Limb (tissue), 2 donors: ENCODE data around the gene TRAPPC10.

Experiments
- DNase-seq, 2 donors: peaks; one replicate each; pipeline ENCODE4 v3.0.0-alpha.2; 2016; ENCODE audit errors: extremely low spot score in 2 of 2

Gene TRAPPC10

GRCh38 chr21:44027607-44028286 is 15.6 kb downstream of the TRAPPC10 start:
- DNase-seq: no peak

- DNase-seq: no peak
Measured at GRCh38 chr21:44028287-44028659, 16.2 kb downstream of the TRAPPC10 start.

- no peak for DNase-seq
Measured at GRCh38 chr21:44029460-44030087, 17.5 kb downstream of the TRAPPC10 start.

- DNase-seq: no peak
Measured at GRCh38 chr21:44035244-44035643, 23.1 kb downstream of the TRAPPC10 start.

DNA sequence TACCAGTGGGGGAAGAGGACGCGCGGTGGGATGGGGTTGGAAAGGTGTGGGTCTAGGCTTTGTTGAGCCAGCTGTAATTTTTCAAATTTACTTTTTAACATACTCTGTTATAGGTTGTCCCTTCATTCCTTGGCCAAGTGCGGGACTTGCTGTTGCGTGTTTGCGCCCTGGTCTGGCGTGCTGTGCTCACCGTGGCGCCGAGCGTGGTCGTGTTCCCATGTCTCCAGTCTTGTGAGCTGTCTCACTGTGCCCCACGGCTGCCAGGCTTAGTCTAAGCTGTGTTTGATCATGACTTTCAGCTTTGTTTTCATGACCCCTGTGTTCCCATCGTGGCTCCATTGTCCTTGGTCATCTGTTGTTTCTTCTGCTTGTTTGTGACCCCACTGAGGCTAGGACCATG is 26.0 kb downstream of the TRAPPC10 start:
- no peak for DNase-seq

DNA sequence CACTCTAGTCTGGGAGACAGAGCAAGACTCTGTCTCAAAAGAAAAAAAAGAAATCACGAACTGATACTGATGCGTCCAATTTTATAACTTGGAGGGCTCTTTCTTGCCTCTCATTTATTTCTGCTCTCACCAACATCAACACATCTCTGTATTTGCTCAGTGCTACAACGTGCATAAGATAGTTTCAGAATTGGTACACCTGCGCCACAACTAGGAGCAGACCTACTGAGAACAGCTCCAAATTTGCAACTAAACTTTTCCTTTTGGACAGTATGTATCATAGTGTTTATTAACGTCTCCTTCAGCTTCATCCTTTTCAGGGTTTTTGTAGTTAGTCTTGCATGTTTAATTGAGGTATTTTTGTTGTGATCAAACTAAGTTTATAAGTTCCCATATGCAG is 27.7 kb downstream of the TRAPPC10 start:
- no peak for DNase-seq

GRCh38 chr21:44043613-44044012 is 31.5 kb downstream of the TRAPPC10 start:
- DNase-seq: no peak

GRCh38 chr21:44046734-44047133 is 34.6 kb downstream of the TRAPPC10 start:
- DNase-seq: no peak

DNA sequence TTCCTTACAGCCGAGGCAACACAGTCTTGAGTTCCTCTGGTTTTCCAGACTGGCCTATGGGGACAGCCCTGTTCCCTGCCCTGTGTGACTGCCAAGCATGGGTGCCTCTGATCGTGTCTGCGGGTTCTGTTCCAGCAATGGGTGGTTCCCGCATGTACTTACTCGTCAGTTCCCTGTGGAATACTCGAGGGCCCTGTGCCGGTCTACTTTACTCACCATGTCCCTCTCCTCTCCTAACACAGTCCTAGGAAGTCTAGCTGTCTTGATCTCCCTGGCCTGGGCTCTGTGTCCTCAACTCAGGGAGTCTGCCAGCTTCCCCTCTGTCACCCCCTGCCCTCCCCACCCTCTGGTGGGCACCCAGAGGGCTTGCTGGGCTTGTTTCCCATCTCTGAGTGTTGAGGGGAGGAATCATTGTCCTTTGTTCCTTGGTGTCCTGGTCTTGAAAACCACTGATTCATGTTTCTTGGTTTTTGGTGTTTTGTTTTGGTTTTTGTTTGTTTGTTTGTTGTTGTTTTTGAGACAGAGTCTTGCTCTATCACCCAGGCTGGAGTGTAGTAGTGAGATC is 36.0 kb downstream of the TRAPPC10 start:
- DNase-seq: no peak

GRCh38 chr21:44049182-44049581 is 37.1 kb downstream of the TRAPPC10 start:
- DNase-seq: no peak

- no peak for DNase-seq
Measured at GRCh38 chr21:44049606-44050005, 37.5 kb downstream of the TRAPPC10 start.

DNA sequence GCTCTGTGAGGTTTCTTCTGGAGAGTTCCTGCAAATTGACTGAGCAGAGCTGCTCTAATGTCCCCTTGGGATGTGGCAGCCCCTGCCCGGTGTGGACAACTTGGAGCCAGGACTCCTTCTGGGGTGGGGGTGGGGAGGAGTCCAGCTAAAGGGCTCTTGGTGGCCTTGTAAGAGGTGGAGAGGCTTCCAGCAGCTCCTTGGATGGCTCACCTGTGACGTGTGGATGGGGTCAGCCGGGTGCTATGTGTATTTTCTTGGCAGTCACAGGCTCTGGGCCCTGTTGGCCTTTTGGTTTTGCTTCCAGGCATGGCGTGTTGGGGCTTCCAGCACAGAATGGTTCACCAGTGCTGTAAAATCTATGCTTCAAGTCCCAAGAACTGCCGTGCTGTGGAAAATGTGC is 38.2 kb downstream of the TRAPPC10 start:
- no peak for DNase-seq

DNA sequence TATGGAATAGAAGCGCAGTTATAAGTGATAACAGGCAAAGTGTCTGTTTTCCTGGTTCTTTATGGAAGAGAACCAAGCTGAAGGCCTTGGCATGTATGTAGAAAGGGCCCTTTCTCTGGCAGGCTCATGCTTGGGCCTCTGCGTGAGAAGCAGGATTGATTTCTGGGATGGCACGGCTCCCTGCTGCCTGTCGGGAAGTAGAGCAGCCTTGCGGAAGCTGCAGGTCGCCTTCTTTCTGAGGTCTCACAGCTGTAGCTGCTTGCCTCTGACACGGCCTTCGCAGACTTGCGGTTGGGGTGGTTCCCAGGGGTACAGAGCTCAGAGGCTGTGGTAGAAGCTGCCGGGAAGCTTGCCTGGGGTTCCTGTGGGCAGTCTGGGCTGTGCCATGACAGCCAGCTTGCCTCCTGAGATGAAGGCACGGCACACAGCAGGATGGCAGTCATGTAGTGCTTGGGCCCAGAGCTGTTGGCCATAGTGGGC is 39.4 kb downstream of the TRAPPC10 start:
- peak; percentile 12 to 44 for DNase-seq

DNA sequence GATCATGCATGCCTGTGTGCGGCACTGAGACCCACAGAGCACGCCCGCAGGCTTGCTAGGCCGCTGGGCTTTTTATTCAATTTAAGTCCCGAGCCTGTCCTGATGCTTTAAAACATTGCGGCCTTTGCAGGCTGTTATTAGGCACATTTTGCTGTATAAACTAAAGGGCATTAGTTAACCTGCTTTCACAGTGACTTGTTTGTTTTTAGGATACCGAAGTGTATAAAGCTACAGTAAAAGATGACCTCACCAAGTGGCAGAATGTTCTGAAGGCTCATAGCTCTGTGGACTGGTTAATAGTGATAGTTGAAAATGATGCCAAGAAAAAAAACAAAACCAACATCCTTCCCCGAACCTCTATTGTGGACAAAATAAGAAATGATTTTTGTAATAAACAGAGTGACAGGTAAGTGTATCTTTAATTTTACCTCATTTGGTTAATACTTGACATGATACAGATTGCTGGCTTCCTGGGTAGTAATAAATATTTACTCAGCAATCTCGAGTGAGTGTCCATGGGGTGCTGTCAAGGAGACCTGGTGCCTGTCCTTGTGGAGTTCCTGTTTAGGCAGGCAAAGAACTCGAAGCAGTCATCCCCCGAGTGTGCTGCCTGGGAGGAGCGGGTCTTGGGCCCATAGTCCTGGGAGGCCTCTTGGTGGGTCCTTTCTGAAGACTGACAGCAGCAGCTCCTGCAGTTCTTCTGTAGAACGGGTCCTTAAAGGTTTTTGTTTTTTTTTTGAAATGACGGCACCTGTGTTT is 40.1 kb downstream of the TRAPPC10 start:
- DNase-seq: no peak

- DNase-seq: no peak
Measured at GRCh38 chr21:44052830-44053226, 40.7 kb downstream of the TRAPPC10 start.

DNA sequence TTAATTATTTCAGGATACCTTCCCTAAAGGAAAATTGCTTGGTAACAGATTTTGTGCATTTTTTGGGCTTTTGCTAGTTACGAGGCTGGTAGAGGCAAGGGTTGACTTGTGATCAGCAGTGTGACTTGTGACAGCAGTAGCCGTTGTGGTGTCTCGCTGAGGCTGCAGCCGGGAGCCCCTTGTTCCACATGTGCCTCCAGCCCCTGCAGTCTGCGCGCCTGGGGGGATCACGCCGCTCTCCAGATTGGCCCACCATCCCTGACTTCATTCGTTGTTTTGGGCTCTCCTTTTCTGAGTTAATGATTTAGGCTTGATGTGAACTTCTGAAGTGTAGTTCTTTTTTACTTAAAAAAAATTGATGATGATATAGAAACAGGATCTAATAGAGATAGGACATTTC is 41.5 kb downstream of the TRAPPC10 start:
- no peak for DNase-seq

DNA sequence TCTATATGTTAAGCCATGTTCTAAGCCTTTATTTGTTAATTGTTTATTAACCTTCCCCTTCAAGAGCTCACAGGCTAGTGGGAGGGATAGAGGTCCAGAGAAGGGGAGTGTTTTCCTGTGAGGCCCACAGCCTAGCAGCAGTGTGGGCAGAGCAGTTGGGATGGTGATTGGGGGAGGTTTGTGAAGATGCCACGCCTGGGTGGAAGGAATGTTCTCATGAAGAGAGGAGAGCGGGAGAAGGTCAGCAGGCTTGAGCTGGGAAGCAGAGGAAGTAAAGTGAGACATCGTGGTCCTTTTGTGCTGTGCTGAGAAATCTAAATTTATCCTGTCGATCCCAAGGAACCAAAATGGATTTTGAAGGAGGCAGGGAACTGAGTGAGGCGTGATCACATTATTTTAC is 42.6 kb downstream of the TRAPPC10 start:
- peak in 1 of 2 donors; percentile 10 for DNase-seq

DNA sequence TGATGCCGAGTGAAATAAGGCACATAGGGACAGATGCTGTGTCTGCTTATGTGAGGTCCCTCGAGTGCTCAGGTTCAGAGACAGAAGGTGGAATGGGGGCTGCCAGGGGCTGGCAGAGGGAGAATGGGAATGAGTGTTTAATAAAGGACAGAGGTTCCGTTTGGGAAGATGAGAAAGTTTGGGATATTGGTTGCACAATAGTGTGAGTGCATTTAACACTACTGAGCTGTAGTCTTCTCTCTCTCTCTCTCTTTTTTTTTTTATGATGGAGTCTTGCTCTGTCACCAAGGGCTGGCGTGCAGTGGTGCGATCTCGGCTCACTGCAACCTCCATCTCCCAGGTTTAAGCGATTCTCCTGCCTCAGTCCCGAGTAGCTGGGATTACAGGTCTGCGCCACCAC is 44.9 kb downstream of the TRAPPC10 start:
- no peak for DNase-seq

DNA sequence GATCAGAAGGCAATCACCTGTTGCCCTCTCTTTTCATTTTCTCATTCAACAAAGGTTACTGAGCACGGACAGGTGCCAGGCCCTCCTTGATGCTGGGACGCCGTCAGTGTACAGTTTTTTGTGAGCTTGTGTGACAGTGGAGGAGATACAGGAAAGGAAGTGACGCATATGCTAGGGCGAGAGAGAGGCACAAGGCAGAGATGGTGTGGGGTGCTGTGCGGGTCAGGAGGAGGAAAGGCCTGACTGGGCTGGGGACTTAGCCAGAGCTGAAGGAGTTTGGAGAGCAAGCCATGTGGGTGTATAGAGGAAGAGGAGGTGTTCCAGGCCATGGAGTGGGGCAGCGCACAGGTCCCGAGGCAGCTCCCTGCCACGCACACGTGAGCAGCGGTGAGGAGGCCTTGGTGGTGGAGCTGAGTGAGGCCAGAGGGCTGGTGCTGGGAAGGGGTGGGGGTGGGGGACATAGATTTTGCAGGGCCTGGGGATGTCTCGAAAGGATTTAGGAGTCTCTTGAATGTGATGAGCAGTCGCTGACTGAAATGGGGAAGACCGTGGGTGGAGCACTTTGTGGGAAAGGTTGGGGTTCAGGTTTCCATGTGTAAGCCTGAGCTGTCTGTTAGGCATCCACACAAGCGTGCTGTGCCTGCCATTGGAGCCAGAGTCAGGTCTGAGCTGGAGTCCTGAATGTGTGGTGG is 46.0 kb downstream of the TRAPPC10 start:
- no peak for DNase-seq

DNA sequence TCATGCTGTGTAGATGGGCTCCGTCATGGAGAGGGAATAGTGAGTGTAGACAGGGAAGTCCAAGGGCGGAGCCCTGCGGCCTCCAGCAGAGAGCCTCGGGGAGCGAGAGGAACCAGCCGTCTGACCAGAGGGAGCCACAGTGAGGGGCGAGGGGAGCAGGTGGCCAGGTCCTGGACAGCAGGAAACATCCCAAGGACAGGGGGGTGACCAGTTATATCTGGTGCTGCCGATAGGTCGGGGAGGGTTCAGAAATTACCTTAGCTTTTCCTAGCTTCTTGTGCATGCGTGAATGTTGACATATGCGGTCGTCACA is 46.5 kb downstream of the TRAPPC10 start:
- no peak for DNase-seq

DNA sequence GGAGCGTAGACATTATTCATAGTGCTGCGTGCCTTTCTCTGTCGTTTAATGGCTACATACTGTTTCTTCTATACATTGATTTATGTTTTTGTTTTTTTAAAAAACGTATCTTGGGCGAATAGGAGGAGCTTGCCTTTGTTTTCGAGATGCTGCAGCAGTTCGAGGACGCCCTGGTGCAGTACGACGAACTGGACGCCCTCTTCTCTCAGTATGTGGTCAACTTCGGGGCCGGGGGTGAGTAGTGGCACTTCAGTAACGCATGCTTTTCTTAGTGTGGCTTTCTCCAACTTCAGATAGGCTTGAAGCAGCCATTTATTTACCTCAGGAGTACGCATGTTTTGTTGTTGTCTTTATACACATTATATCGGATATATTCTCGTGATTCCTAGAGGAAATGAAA is 46.9 kb downstream of the TRAPPC10 start:
- DNase-seq: no peak

- DNase-seq: no peak
Measured at GRCh38 chr21:44059710-44060109, 47.6 kb downstream of the TRAPPC10 start.
